Measurements from ENCODE around the gene OSBPL1A.

Gene OSBPL1A

DNA sequence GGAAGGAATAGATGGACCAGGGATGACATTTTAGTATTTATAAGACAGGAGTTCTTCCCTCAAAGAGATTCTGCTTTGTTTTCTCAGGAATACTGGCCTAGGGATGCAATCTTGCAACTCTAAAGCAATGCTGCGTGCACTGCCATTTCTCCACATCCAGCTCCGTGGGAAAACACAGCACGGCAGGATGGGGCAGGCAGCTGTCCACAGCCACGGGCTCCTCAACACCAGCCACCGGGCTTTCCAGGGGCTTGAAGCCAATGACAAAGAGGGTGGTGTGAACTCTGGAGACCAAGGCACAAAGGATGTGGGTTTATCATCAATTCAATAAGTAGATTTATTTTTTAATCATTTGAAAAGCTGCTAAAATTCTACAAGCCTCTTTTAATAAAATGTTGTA is 209.5 kb downstream of the OSBPL1A start:
- H3K4me3 ChIP-seq (ENCODE audit: low read depth, low read length) = no peak overlapping the region
- DNase-seq (ENCODE audit: low read depth, low spot score) = no peak
- ChIA-PET POLR2A (no interaction called here), CTCF (interaction anchor here (1.1 to 7.9 kb wide), 2 partner anchors 11 to 172 kb away, joined by 3 to 79 read pairs; no protein-coding TSS in a partner anchor)
- TF ChIP-seq, protein P1, sequence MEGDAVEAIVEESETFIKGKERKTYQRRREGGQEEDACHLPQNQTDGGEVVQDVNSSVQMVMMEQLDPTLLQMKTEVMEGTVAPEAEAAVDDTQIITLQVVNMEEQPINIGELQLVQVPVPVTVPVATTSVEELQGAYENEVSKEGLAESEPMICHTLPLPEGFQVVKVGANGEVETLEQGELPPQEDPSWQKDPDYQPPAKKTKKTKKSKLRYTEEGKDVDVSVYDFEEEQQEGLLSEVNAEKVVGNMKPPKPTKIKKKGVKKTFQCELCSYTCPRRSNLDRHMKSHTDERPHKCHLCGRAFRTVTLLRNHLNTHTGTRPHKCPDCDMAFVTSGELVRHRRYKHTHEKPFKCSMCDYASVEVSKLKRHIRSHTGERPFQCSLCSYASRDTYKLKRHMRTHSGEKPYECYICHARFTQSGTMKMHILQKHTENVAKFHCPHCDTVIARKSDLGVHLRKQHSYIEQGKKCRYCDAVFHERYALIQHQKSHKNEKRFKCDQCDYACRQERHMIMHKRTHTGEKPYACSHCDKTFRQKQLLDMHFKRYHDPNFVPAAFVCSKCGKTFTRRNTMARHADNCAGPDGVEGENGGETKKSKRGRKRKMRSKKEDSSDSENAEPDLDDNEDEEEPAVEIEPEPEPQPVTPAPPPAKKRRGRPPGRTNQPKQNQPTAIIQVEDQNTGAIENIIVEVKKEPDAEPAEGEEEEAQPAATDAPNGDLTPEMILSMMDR (IDR thresholded peaks at IDR 0.05; ENCODE audit: insufficient read depth, low read length, missing control alignments) = no peak

DNA sequence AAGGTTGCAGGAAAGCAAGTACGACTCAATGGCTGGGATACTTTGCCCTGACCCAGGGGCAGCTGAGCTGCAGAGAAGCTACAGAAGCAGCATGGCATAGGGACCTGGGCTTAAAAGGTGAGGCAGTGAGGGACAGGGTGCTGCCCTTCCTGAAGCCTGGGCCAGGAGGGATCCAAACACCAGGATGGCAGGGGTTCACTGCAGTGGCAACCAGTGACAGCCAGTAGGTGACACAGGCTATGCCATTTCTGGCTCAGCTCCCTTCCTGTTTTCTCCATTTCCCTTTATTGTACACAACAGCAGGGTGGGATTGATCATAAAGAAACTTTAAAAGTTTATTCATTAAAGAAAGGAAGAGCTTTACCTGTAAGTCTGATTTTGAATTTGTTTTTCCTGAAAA is 209.9 kb downstream of the OSBPL1A start:
- CTCF ChIA-PET = interaction anchor here (1.1 to 7.9 kb wide), 2 partner anchors 10 to 172 kb away, joined by 3 to 79 read pairs; no protein-coding TSS in a partner anchor
- POLR2A ChIA-PET = no interaction called here
- TF ChIP-seq, protein P1 (IDR thresholded peaks at IDR 0.05; ENCODE audit: insufficient read depth, low read length, missing control alignments) = no peak

DNA sequence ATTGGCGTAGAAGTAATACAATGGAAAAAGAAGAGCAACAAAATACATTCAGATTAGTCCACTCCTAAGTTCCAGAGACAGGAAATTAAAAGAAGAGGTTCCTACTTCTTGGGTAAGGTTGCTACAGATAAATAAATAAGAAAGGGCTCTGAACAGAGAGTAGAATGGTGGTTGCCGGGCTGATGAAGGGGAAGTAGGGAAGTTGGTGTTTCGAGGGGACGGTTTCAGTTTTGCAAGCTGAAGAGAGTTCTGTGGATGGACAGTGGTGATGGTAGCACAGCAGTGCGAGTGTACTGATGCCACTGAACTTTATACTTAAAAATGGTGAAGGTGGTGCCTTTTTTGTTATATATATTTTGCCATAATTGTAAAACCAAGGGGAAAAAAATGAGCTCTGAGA is 210.6 kb downstream of the OSBPL1A start:
- CTCF ChIA-PET = interaction anchor here (1.6 to 7.9 kb wide), 2 partner anchors 10 to 12 kb away, joined by 3 to 79 read pairs; no protein-coding TSS in a partner anchor
- POLR2A ChIA-PET = no interaction called here
- TF ChIP-seq, protein P1 (IDR thresholded peaks at IDR 0.05; ENCODE audit: insufficient read depth, low read length, missing control alignments) = no peak
- H3K4me3 ChIP-seq (ENCODE audit: low read depth, low read length) = no peak overlapping the region
- DNase-seq (ENCODE audit: low read depth, low spot score) = no peak

More for the DNA sequence above, 209.9 kb downstream of the OSBPL1A start:
- no peak overlapping the region for H3K4me3 ChIP-seq (ENCODE audit: low read depth, low read length)
- no peak for DNase-seq (ENCODE audit: low read depth, low spot score)

DNA sequence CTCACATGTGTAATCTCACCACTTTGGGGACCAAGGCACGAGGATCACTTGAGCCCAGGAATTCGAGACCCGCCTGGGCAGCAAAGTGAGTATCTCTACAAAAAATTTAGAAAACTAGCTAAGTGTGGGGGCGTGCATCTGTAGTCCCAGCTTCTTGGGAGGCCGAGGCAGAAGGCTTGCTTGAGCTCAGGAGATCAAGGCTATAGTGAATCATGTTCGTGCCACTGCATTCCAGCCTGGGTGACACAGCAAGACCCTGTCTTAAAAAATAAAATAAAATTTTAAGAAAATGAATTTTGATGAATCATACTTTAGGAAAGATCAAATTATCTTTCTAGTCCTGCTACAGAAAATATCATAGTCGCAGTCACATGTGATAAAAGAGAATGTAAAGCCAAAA is 211.8 kb downstream of the OSBPL1A start:
- DNase-seq (ENCODE audit: low read depth, low spot score) = no peak
- TF ChIP-seq, protein P1 (IDR thresholded peaks at IDR 0.05; ENCODE audit: insufficient read depth, low read length, missing control alignments) = no peak
- CTCF ChIA-PET = interaction anchor here (1.6 to 1.8 kb wide), 2 partner anchors 9 to 14 kb away, joined by 3 to 12 read pairs; no protein-coding TSS in a partner anchor
- H3K4me3 ChIP-seq (ENCODE audit: low read depth, low read length) = no peak overlapping the region
- POLR2A ChIA-PET = no interaction called here

- DNase-seq (ENCODE audit: low read depth, low spot score) = no peak
- no peak overlapping the region for H3K4me3 ChIP-seq (ENCODE audit: low read depth, low read length)
- CTCF ChIA-PET = interaction anchor here (1.1 to 1.4 kb wide), 2 partner anchors 16 to 17 kb away, joined by 3 read pairs; no protein-coding TSS in a partner anchor
- POLR2A ChIA-PET = interaction anchor here (0.6 to 0.8 kb wide), 2 partner anchors 43 to 92 kb away, joined by 3 read pairs; partner anchors contain the start of gene CABYR
- TF ChIP-seq, protein P1 (IDR thresholded peaks at IDR 0.05; ENCODE audit: insufficient read depth, low read length, missing control alignments) = no peak
These were observed 215.8 kb downstream of the OSBPL1A start for GRCh38 chr18:24181806-24182205.

DNA sequence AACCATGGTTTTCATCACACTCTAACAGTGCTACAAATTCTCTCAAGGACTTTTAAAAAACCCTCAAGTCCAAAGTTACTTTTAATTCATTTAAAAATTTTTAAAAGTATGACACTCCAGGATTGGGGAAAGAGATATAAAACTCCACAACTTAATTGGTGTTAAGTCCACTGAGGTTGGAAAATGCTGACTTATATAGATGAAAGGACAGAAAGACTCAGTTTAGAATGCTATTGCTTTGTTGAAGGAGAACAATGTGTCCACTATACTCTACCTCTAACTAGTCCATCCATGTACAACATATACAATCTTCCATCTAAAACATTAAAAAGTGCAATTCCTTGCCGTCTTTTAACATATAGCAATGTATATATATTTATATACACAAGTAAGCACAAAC is 217.6 kb downstream of the OSBPL1A start:
- TF ChIP-seq, protein P1 (IDR thresholded peaks at IDR 0.05; ENCODE audit: insufficient read depth, low read length, missing control alignments) = no peak
- DNase-seq (ENCODE audit: low read depth, low spot score) = no peak
- CTCF ChIA-PET = interaction anchor here (1.0 to 5.1 kb wide), 3 partner anchors 10 to 310 kb away, joined by 3 to 79 read pairs (median 52); no protein-coding TSS in a partner anchor
- no peak overlapping the region for H3K4me3 ChIP-seq (ENCODE audit: low read depth, low read length)
- POLR2A ChIA-PET = no interaction called here
